Tibial artery (tissue), 4 donors: ENCODE data around the gene CCNY.

Experiments used
- DNase-seq, 2 donors: peaks; one replicate each; pipeline ENCODE4 v3.0.0-alpha.2; 2019
- H3K27ac ChIP-seq, 2 donors: fragments of 200-600 bp; sonication (generic) in 1 of 2; 1 replicate in 1 of 2; 2 replicates in 1 of 2; pipeline ENCODE4 v1.5.1; 2018 to 2019; ENCODE audit warnings: mild to moderate bottlenecking in 1 of 2
- H3K27me3 ChIP-seq, 2 donors: fragments of 200-600 bp; sonication (generic) in 1 of 2; one replicate each; pipeline versions ENCODE4 v1.5.1 to v1.6.0; 2016 to 2019
- H3K36me3 ChIP-seq, 3 donors: fragments of 200-600 bp; sonication (generic) in 2 of 3; one replicate each; pipeline ENCODE4 v1.5.1; 2016 to 2019; ENCODE audit warnings: mild to moderate bottlenecking in 2 of 3
- H3K4me1 ChIP-seq, 4 donors: fragments of 200-600 bp; sonication (generic) in 2 of 4; 1 replicate in 3 of 4; 2 replicates in 1 of 4; pipeline ENCODE4 v1.5.1; 2016 to 2019
- H3K4me3 ChIP-seq, 2 donors: fragments of 200-600 bp; sonication (generic) in 1 of 2; 1 replicate in 1 of 2; 2 replicates in 1 of 2; pipeline ENCODE4 v1.5.1; 2018 to 2019; ENCODE audit warnings: mild to moderate bottlenecking in 2 of 2
- H3K9me3 ChIP-seq, 3 donors: fragments of 200-600 bp; sonication (generic) in 1 of 3; one replicate each; pipeline ENCODE4 v1.5.1; 2016 to 2019
- intact Hi-C: fragments of 100-400 bp; cut with DNase I; formaldehyde crosslinking; loops from one replicate; pipeline ENCODE4 v1.15.0; 2023; ENCODE audit warnings: low total_unique reads
- TF ChIP-seq, protein P1 (sequence below), 2 experiments: fragments of 200-600 bp in 1 of 2; fragments of 450-650 bp in 1 of 2; IDR thresholded peaks; one replicate each; pipeline ENCODE4 v1.5.1; 2017 to 2019; ENCODE audit warnings: antibody characterized with exemption in 2 of 2, mild to moderate bottlenecking in 1 of 2, moderate library complexity in 1 of 2

Gene CCNY

DNA sequence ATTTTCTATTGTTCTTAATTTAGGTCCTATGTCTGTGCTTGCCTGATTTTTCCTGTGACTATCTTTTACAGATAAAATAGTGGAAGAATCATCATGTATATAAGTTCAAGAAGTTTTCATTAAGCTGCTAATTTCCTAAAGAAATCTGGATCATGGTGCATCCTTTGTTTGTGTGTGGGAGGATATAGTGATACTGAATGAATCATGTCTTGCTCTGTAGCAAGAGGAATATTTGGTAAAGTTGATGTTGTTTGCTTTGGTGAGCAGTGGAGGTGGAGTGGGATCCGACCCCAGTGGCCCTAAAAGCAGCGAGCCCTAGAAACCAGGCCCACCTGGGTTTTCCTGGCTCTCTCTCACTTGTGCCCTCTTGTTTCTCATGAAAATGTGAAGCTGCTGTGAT is 83.7 kb downstream of the CCNY start:
- peak overlapping the region; percentile 84 to 85 for H3K27ac ChIP-seq
- no peaks in the 10 kb centered on the region for H3K9me3 ChIP-seq
- no peak for DNase-seq
- peaks cover 6 to 72% (median 30%) of the 10 kb centered on the region in 4 donors for H3K4me1 ChIP-seq
- no peaks in the 10 kb centered on the region for H3K36me3 ChIP-seq
- TF ChIP-seq, protein P1, sequence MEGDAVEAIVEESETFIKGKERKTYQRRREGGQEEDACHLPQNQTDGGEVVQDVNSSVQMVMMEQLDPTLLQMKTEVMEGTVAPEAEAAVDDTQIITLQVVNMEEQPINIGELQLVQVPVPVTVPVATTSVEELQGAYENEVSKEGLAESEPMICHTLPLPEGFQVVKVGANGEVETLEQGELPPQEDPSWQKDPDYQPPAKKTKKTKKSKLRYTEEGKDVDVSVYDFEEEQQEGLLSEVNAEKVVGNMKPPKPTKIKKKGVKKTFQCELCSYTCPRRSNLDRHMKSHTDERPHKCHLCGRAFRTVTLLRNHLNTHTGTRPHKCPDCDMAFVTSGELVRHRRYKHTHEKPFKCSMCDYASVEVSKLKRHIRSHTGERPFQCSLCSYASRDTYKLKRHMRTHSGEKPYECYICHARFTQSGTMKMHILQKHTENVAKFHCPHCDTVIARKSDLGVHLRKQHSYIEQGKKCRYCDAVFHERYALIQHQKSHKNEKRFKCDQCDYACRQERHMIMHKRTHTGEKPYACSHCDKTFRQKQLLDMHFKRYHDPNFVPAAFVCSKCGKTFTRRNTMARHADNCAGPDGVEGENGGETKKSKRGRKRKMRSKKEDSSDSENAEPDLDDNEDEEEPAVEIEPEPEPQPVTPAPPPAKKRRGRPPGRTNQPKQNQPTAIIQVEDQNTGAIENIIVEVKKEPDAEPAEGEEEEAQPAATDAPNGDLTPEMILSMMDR (IDR thresholded peaks at IDR 0.05) = no peak
- H3K4me3 ChIP-seq = no peak overlapping the region
- H3K27me3 ChIP-seq = no peaks in the 10 kb centered on the region
- intact Hi-C loops = no loop called here

DNA sequence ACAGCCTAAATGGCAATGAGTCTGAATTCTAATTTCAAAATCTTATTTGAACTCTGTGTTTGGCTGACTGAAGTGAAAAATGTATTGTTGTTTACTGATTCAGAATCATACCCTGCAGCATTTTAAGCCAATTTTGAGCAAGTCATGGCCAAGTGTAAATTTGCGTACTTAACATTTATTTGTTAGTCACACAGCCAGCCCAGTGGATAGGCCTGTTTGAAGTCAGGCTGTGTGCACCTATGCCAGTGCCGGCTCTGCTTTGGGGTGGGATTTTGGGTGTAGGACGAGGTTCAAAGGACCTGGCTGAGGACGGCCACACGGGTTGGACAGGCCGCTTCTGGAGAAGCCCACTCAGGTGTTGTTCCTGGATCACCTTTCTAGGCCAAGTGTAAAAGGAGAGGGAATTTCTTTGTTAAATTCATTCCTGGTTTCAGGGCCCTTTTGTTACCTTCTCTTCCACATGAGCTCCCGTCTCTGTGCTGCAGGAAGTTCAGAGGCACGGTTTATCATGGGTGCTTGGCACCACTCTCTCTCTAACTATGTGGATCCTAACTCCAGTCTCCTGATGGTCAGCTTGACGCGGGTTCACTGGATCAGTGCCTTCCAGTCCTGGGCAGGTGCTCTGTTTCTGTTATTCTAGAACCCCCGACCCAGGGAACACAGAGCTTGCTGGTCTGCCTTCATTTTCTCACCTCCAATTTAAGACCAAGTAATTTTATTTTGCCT is 84.7 kb downstream of the CCNY start:
- no peaks in the 10 kb centered on the region for H3K27me3 ChIP-seq
- no peaks in the 10 kb centered on the region for H3K9me3 ChIP-seq
- peaks cover 6 to 82% (median 32%) of the 10 kb centered on the region in 4 donors for H3K4me1 ChIP-seq
- TF ChIP-seq, protein P1 (IDR thresholded peaks at IDR 0.05) = no peak
- H3K36me3 ChIP-seq = no peaks in the 10 kb centered on the region
- peak overlapping the region; percentile 84 to 85 for H3K27ac ChIP-seq
- intact Hi-C loops = no loop called here
- peak overlapping the region in 1 of 2 donors; percentile 4 for H3K4me3 ChIP-seq
- no peak for DNase-seq

GRCh38 chr10:35421553-35422178 is 85.4 kb downstream of the CCNY start:
- DNase-seq = peak; percentile 41 to 75
- H3K4me3 ChIP-seq = peak overlapping the region in 1 of 2 donors; percentile 4
- intact Hi-C loops = no loop called here
- peaks cover 6 to 85% (median 34%) of the 10 kb centered on the region in 4 donors for H3K4me1 ChIP-seq
- H3K27ac ChIP-seq = peak overlapping the region; percentile 84 to 85
- H3K36me3 ChIP-seq = no peaks in the 10 kb centered on the region
- no peaks in the 10 kb centered on the region for H3K27me3 ChIP-seq
- no peaks in the 10 kb centered on the region for H3K9me3 ChIP-seq
- TF ChIP-seq, protein P1 (IDR thresholded peaks at IDR 0.05) = no peak

DNA sequence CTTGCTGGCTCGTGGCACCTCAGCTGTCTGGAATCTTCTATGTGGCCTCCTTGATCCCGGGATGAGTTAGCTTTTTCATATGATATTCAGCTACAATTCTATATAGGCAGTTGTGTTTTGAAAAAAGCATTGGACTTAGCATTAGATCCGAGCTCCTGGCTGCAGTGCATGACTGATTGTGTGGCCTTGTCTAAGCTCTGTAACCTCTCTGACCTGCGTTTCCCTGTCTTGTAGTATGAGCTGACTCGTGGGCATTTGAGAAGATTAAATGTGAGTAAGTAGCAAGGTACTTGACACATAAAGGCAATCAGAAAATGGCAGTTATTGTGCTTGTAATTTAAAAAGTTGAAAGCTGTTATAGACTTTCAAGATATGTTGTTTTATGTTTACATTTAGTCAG is 85.9 kb downstream of the CCNY start:
- no peaks in the 10 kb centered on the region for H3K9me3 ChIP-seq
- H3K27ac ChIP-seq = peak overlapping the region; percentile 84 to 85
- peaks cover 6 to 80% (median 34%) of the 10 kb centered on the region in 4 donors for H3K4me1 ChIP-seq
- no peak overlapping the region for H3K4me3 ChIP-seq
- no peaks in the 10 kb centered on the region for H3K27me3 ChIP-seq
- TF ChIP-seq, protein P1 (IDR thresholded peaks at IDR 0.05) = no peak
- intact Hi-C loops = no loop called here
- no peaks in the 10 kb centered on the region for H3K36me3 ChIP-seq
- DNase-seq = no peak

- DNase-seq = no peak
- Histone ChIP-seq H3K36me3 (no peaks in the 10 kb centered on the region), H3K27me3 (no peaks in the 10 kb centered on the region), H3K4me3 (no peak overlapping the region), H3K27ac (peak overlapping the region; percentile 84 to 85), H3K4me1 (peaks cover 6 to 65% (median 32%) of the 10 kb centered on the region in 4 donors), H3K9me3 (no peaks in the 10 kb centered on the region)
- TF ChIP-seq, protein P1 (IDR thresholded peaks at IDR 0.05) = no peak
- intact Hi-C loops = no loop called here
These were observed 87.4 kb downstream of the CCNY start for GRCh38 chr10:35423505-35424306.
